Ovary (tissue), 3 donors: Measurements from ENCODE around the gene ADD2.

Source experiments
- CTCF ChIP-seq, 3 donors: fragments of 450-650 bp in 2 of 3; fragments of 200-600 bp in 1 of 3; IDR thresholded peaks; one replicate each; pipeline versions ENCODE4 v1.5.1 to v1.8.0; 2016 to 2022; ENCODE audit warnings: antibody characterized with exemption in 3 of 3, mild to moderate bottlenecking in 1 of 3
- EP300 ChIP-seq: sonication (generic); formaldehyde crosslinking; IDR thresholded peaks from one replicate; pipeline ENCODE4 v1.6.1; 2017; ENCODE audit warnings: antibody characterized with exemption
- POLR2A ChIP-seq: fragments of 450-650 bp; IDR thresholded peaks from one replicate; pipeline ENCODE4 v1.6.1; 2017; ENCODE audit warnings: antibody characterized with exemption, mild to moderate bottlenecking, moderate library complexity
- donor health status: DM: no; HTN: no; CAD: no.

DNA sequence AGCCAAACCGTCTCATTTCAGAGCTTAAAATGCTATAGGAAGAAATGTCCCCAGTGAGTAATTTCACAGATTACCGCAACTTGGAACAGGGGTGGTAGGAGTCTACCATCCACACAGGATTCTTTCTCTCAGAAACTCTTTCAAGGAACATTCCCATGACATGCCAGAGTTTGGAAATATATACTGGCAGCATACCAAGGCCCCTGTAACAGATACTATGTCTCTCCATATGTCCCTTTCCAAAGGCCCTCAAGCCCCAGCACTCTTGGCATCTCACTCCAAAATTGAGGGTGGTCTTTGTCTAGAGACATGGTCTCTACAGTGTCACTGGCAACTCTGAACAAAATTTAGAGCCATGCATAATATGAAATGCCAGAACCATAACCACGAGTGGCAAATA is 11.5 kb upstream of the ADD2 start:
- TF ChIP-seq EP300 (no peak), CTCF (IDR thresholded peaks at IDR 0.05) (no peak), POLR2A (no peak)
